IMR-90 (cell line): ENCODE measurements around the gene FGF3. TPM values are rescaled to one million over a fixed set of nuclear protein-coding genes. Genes with fewer than 3 reads are reported as not detected.

ENCODE experiments used
- ATAC-seq: fragments of 200-7000 bp; cut with Tn5 transposase; 2 replicates; pipeline ENCODE4 v1.9.1; 2020; ENCODE audit warnings: low read depth, mild to moderate bottlenecking, moderate library complexity
- BruUV-seq: library from RNA; stranded (reverse); fragments of 400-500 nt; replicated peaks from 2 replicates; lab custom pipeline; 2021; lab: Mats Ljungman, UMichigan
- CTCF ChIA-PET: fragments of 300-600 bp; formaldehyde crosslinking; extraction: SDS; loops from one replicate; lab custom pipeline; 2021; ENCODE audit warnings: antibody characterized with exemption; lab: Yijun Ruan, JAX
- POLR2A ChIA-PET: fragments of 300-600 bp; sonication (Branson Sonifier 250); formaldehyde crosslinking; loops from one replicate; lab custom pipeline; 2022; ENCODE audit warnings: antibody characterized with exemption; ENCODE audit not compliant: unreplicated experiment; lab: Charles Lee
- DNase-seq: peaks from one replicate; pipeline ENCODE4 v3.0.0; 2013
- H2AFZ ChIP-seq: replicated peaks from 2 replicates; pipeline ENCODE3; 2013; ENCODE audit warnings: low read length, mild to moderate bottlenecking; ENCODE audit not compliant: poor library complexity
- H2AK5ac ChIP-seq: 2 replicates; pipeline ENCODE4 v1.6.1; 2013; ENCODE audit warnings: low read depth, low read length, inconsistent platforms
- H2AK9ac ChIP-seq: replicated peaks from 2 replicates; pipeline ENCODE3; 2013; ENCODE audit warnings: mild to moderate bottlenecking, low read depth, low read length, moderate library complexity; ENCODE audit not compliant: poor library complexity
- H2BK120ac ChIP-seq: 2 replicates; pipeline ENCODE4 v1.6.1; 2013; ENCODE audit warnings: low read depth, low read length, inconsistent platforms
- H2BK15ac ChIP-seq: 3 replicates; pipeline ENCODE4 v1.6.1; 2013; ENCODE audit warnings: low read depth, low read length, inconsistent platforms
- H2BK20ac ChIP-seq: 2 replicates; pipeline ENCODE4 v1.6.1; 2013; ENCODE audit warnings: low read depth, mild to moderate bottlenecking, inconsistent platforms, low read length, moderate library complexity
- H2BK5ac ChIP-seq: 2 replicates; pipeline ENCODE4 v1.6.1; 2013; ENCODE audit warnings: mild to moderate bottlenecking, low read depth, low read length, inconsistent platforms; ENCODE audit not compliant: poor library complexity, severe bottlenecking
- H3K14ac ChIP-seq: replicated peaks from 2 replicates; pipeline ENCODE4 v1.6.1; 2013; ENCODE audit warnings: low read depth, low read length, inconsistent platforms
- H3K18ac ChIP-seq: 2 replicates; pipeline ENCODE4 v1.6.1; 2013; ENCODE audit warnings: low read depth, low read length, control low read depth
- H3K23ac ChIP-seq: 2 replicates; pipeline ENCODE4 v1.6.1; 2013; ENCODE audit warnings: low read depth, low read length, inconsistent platforms
- H3K27ac ChIP-seq: 2 replicates; pipeline ENCODE4 v1.5.1; 2013; ENCODE audit warnings: mild to moderate bottlenecking, control low read depth, low read length; ENCODE audit not compliant: insufficient read depth
- H3K27me3 ChIP-seq: 2 replicates; pipeline ENCODE4 v1.6.1; 2013; ENCODE audit warnings: low read length; ENCODE audit not compliant: control insufficient read depth, insufficient read depth
- H3K36me3 ChIP-seq: 2 replicates; pipeline ENCODE4 v1.6.1; 2013; ENCODE audit warnings: low read length, mixed read lengths; ENCODE audit not compliant: control insufficient read depth, insufficient read depth
- H3K4ac ChIP-seq: 2 replicates; pipeline ENCODE4 v1.6.1; 2013; ENCODE audit warnings: low read depth, low read length, inconsistent platforms
- H3K4me1 ChIP-seq: 2 replicates; pipeline ENCODE4 v1.6.1; 2013; ENCODE audit warnings: low read length, mixed read lengths; ENCODE audit not compliant: control insufficient read depth, insufficient read depth
- H3K4me2 ChIP-seq: 2 replicates; pipeline ENCODE4 v1.6.1; 2013; ENCODE audit warnings: low read depth, mild to moderate bottlenecking, control low read depth, low read length, moderate library complexity
- H3K4me3 ChIP-seq: 2 replicates; pipeline ENCODE4 v1.5.1; 2013; ENCODE audit warnings: low read depth, mild to moderate bottlenecking, control low read depth, low read length, moderate library complexity; ENCODE audit not compliant: insufficient read depth
- H3K56ac ChIP-seq: 2 replicates; pipeline ENCODE4 v1.6.1; 2013; ENCODE audit warnings: low read length, inconsistent platforms; ENCODE audit not compliant: insufficient read depth; ENCODE audit errors: extremely low read depth
- H3K79me1 ChIP-seq, 2 experiments: 2 replicates each; pipeline ENCODE4 v1.6.1; 2013; ENCODE audit warnings: low read length in 2 of 2, inconsistent platforms in 1 of 2, low read depth in 1 of 2
- H3K9ac ChIP-seq: 2 replicates; pipeline ENCODE4 v1.6.1; 2013; ENCODE audit warnings: low read depth, low read length, control low read depth
- H3K9me1 ChIP-seq: 2 replicates; pipeline ENCODE4 v1.6.1; 2013; ENCODE audit warnings: low read length, inconsistent platforms; ENCODE audit not compliant: insufficient read depth
- H3K9me3 ChIP-seq: 2 replicates; pipeline ENCODE4 v1.6.1; 2013; ENCODE audit warnings: low read length; ENCODE audit not compliant: control insufficient read depth, insufficient read depth
- H4K20me1 ChIP-seq: 2 replicates; pipeline ENCODE4 v1.6.1; 2013; ENCODE audit warnings: low read length, inconsistent platforms; ENCODE audit not compliant: insufficient read depth
- H4K5ac ChIP-seq: 2 replicates; pipeline ENCODE4 v1.6.1; 2013; ENCODE audit warnings: mild to moderate bottlenecking, low read depth, low read length, control low read depth
- H4K8ac ChIP-seq, 2 experiments: 2 replicates each; pipeline ENCODE4 v1.6.1; 2013; ENCODE audit warnings: low read depth in 2 of 2, low read length in 2 of 2, control low read depth in 1 of 2, inconsistent platforms in 1 of 2
- H4K91ac ChIP-seq: 2 replicates; pipeline ENCODE4 v1.6.1; 2013; ENCODE audit warnings: low read depth, low read length, inconsistent platforms; ENCODE audit not compliant: insufficient read depth
- BHLHE40 ChIP-seq: fragments of 150-350 bp; IDR thresholded peaks from 2 replicates; pipeline ENCODE4 v1.6.1; 2016; ENCODE audit warnings: mild to moderate bottlenecking, low read depth, low read length
- CEBPB ChIP-seq: IDR thresholded peaks from 2 replicates; pipeline ENCODE4 v1.6.1; 2012; ENCODE audit warnings: low read depth, low read length, improper control_type of control experiment
- CHD1 ChIP-seq: IDR thresholded peaks from 2 replicates; pipeline ENCODE4 v1.6.1; 2012; ENCODE audit warnings: low read depth, low read length, improper control_type of control experiment
- CTCF ChIP-seq: conservative IDR thresholded peaks from 2 replicates; pipeline ENCODE4 v1.5.1; 2012; ENCODE audit warnings: mild to moderate bottlenecking, low read depth, low read length, improper control_type of control experiment
- ELK1 ChIP-seq: fragments of 150-350 bp; IDR thresholded peaks from 2 replicates; pipeline ENCODE4 v1.6.1; 2016; ENCODE audit warnings: low read depth, mild to moderate bottlenecking, low read length, moderate library complexity, borderline replicate concordance
- FOS ChIP-seq: fragments of 150-350 bp; IDR thresholded peaks from 2 replicates; pipeline ENCODE4 v1.6.1; 2016; ENCODE audit warnings: low read depth, low read length
- MAFK ChIP-seq: IDR thresholded peaks from 2 replicates; pipeline ENCODE4 v1.6.1; 2012; ENCODE audit warnings: low read depth, low read length, improper control_type of control experiment
- MAZ ChIP-seq: IDR thresholded peaks from 2 replicates; pipeline ENCODE4 v1.6.1; 2012; ENCODE audit warnings: low read depth, mild to moderate bottlenecking, low read length, improper control_type of control experiment, moderate library complexity, borderline replicate concordance
- NFE2L2 ChIP-seq: fragments of 150-350 bp; IDR thresholded peaks from 2 replicates; pipeline ENCODE4 v1.6.1; 2016; ENCODE audit warnings: low read depth, mild to moderate bottlenecking, low read length
- POLR2A ChIP-seq: IDR thresholded peaks from 2 replicates; pipeline ENCODE4 v1.6.1; 2012; ENCODE audit warnings: mild to moderate bottlenecking, low read depth, low read length
- RAD21 ChIP-seq: IDR thresholded peaks from 2 replicates; pipeline ENCODE4 v1.6.1; 2012; ENCODE audit warnings: low read length, improper control_type of control experiment
- RCOR1 ChIP-seq: IDR thresholded peaks from 2 replicates; pipeline ENCODE4 v1.6.1; 2012; ENCODE audit warnings: mild to moderate bottlenecking, low read length, improper control_type of control experiment; ENCODE audit not compliant: insufficient replicate concordance
- RFX5 ChIP-seq: IDR thresholded peaks from 2 replicates; pipeline ENCODE4 v1.8.0; 2012; ENCODE audit warnings: low read depth, mild to moderate bottlenecking, low read length, moderate library complexity
- SMC3 ChIP-seq: fragments of 150-350 bp; IDR thresholded peaks from 2 replicates; pipeline ENCODE4 v1.6.1; 2016; ENCODE audit warnings: low read depth, mild to moderate bottlenecking, antibody characterized with exemption, low read length, moderate library complexity
- USF2 ChIP-seq: fragments of 150-350 bp; IDR thresholded peaks from 2 replicates; pipeline ENCODE4 v1.6.1; 2017; ENCODE audit warnings: mild to moderate bottlenecking, antibody characterized with exemption, low read length, low read depth
- WGBS, 2 experiments: methylation state at CpG; one replicate each; pipeline versions ENCODE4 v1.1.5 to v1.1.7; 2013; ENCODE audit warnings: missing lambda C conversion rate in 2 of 2; ENCODE audit not compliant: insufficient read length in 1 of 2; ENCODE audit errors: extremely low coverage in 2 of 2; 5-methylcytosine and 5-hydroxymethylcytosine counted together
- dilution Hi-C: fragments of 300-500 bp; cut with HindIII; formaldehyde crosslinking; loops from one replicate; pipeline ENCODE4 v1.14.3; 2018; ENCODE audit warnings: low sequenced_read_pairs; ENCODE audit not compliant: unreplicated experiment
- in situ Hi-C: fragments of 300-500 bp; cut with MboI; formaldehyde crosslinking; loops from 3 replicates; pipeline ENCODE4 v1.14.3; 2019; ENCODE audit warnings: low sequenced_read_pairs, inconsistent platforms, mixed read lengths
- intact Hi-C: fragments of 100-400 bp; cut with micrococcal nuclease; formaldehyde crosslinking; loops from 2 replicates; pipeline ENCODE4 v1.10.0; 2022
- polyA plus RNA-seq, 3 experiments: library from polyadenylated mRNA; depleted of rRNA; stranded (reverse); fragments of >200 nt; gene quantifications; 2 replicates each; pipeline ENCODE4 v1.2.3, GENCODE V29; 2012; ENCODE audit warnings: low replicate concordance in 1 of 3
- total RNA-seq: library from RNA; depleted of rRNA; stranded (reverse); fragments of >200 nt; gene quantifications from 2 replicates; pipeline ENCODE4 v1.2.3, GENCODE V29; 2012

FGF3 gene
- total and polyA plus RNA-seq, 2 of the 4 experiments (the other 2 are of a cell fraction) = not detected

GRCh38 chr11:69770540-69770939 is 48.7 kb downstream of the FGF3 start:
- Histone ChIP-seq H4K8ac (no peak overlapping the region), H3K9me1 (no peaks in the 10 kb centered on the region), H2BK15ac (no peak overlapping the region), H2AFZ (no peak overlapping the region), H2AK5ac (no peak overlapping the region), H4K5ac (no peak overlapping the region), H3K14ac (no peak overlapping the region), H3K18ac (no peak overlapping the region), H3K79me1 (no peaks in the 10 kb centered on the region), H3K4me1 (no peaks in the 10 kb centered on the region), H3K4me3 (no peak overlapping the region), H2BK5ac (no peak overlapping the region), H3K27ac (no peak overlapping the region), H3K4ac (no peak overlapping the region), H2AK9ac (no peak overlapping the region), H3K56ac (no peak overlapping the region), H3K9ac (no peak overlapping the region), H3K23ac (no peak overlapping the region), H4K20me1 (no peaks in the 10 kb centered on the region; the same call in 1 of the 2 replicates), H2BK120ac (no peak overlapping the region), H3K27me3 (peaks cover 78% of the 10 kb centered on the region), H3K9me3 (peaks cover 9% of the 10 kb centered on the region), H2BK20ac (no peak overlapping the region), H3K36me3 (no peaks in the 10 kb centered on the region), H4K91ac (no peak overlapping the region), H3K4me2 (no peak overlapping the region)
- dilution Hi-C loops = no loop called here
- ATAC-seq (no peak), DNase-seq (no peak)
- ChIA-PET POLR2A (no interaction called here), CTCF (interaction anchor here (0.6 kb wide), 1 partner anchor 29 kb away, joined by 3 read pairs; no protein-coding TSS in a partner anchor)
- in situ Hi-C loops = no loop called here
- BruUV-seq = no TSS peak
- intact Hi-C loops = no loop called here
- no CpG with 5 or more reads among the region's 5 CpGs for WGBS, 2 experiments
- TF ChIP-seq CTCF = no peak
- no peak for TF ChIP-seq MAFK
- TF ChIP-seq RCOR1 = no peak
- TF ChIP-seq FOS = no peak
- no peak for TF ChIP-seq ELK1
- TF ChIP-seq CHD1 = no peak
- TF ChIP-seq RFX5 = no peak
- TF ChIP-seq MAZ = no peak
- no peak for TF ChIP-seq NFE2L2
- TF ChIP-seq SMC3 = no peak
- TF ChIP-seq RAD21 = no peak
- no peak for TF ChIP-seq CEBPB
- TF ChIP-seq USF2 = no peak
- no peak for TF ChIP-seq POLR2A
- TF ChIP-seq BHLHE40 = no peak
